Caco-2 (cell line): Measurements from ENCODE around the gene EDARADD. TPM values are rescaled to one million over a fixed set of nuclear protein-coding genes. Genes with fewer than 3 reads are reported as not detected.
A peak's percentile ranks its signal among the peaks of the same experiment; 100 is the strongest.

Experiments used
- BruUV-seq: library from RNA; stranded (reverse); fragments of 400-500 nt; replicated peaks from 2 replicates; lab custom pipeline; 2021; lab: Mats Ljungman, UMichigan
- CTCF ChIA-PET: fragments of 300-600 bp; sonication (Branson Sonifier 250); formaldehyde crosslinking; loops from one replicate; lab custom pipeline; 2022; ENCODE audit warnings: antibody characterized with exemption; lab: Charles Lee
- POLR2A ChIA-PET: fragments of 300-600 bp; sonication (Branson Sonifier 250); formaldehyde crosslinking; loops from one replicate; lab custom pipeline; 2022; ENCODE audit warnings: antibody characterized with exemption; lab: Charles Lee
- DNase-seq, 2 experiments: peaks; one replicate each; pipeline versions ENCODE4 v3.0.0 to v3.0.0-alpha.2; 2020 to 2022
- H3K27me3 ChIP-seq: replicated peaks from 2 replicates; pipeline ENCODE4 v1.6.0; 2011; ENCODE audit warnings: low read length; ENCODE audit not compliant: control insufficient read depth, insufficient read depth
- H3K36me3 ChIP-seq: 2 replicates; pipeline ENCODE4 v1.5.1; 2011; ENCODE audit warnings: low read length; ENCODE audit not compliant: control insufficient read depth, insufficient read depth
- H3K4me1 ChIP-seq: fragments of 250-450 bp; sonication (Bioruptor Pico); 2 replicates; pipeline ENCODE4 v1.5.1; 2020; ENCODE audit warnings: mild to moderate bottlenecking
- H3K4me3 ChIP-seq: 2 replicates; pipeline ENCODE4 v1.5.1; 2011; ENCODE audit warnings: low read depth, mild to moderate bottlenecking, control low read depth, low read length
- H3K9me3 ChIP-seq: fragments of 250-450 bp; sonication (Bioruptor Pico); 2 replicates; pipeline ENCODE4 v1.5.1; 2020; ENCODE audit warnings: mild to moderate bottlenecking, moderate library complexity
- H3K27ac Mint-ChIP-seq: one replicate; pipeline ENCODE4 v1.8.0; 2022; ENCODE audit warnings: mixed read lengths; ENCODE audit not compliant: unreplicated experiment
- H3K27me3 Mint-ChIP-seq: one replicate; pipeline ENCODE4 v1.8.0; 2022; ENCODE audit warnings: mixed read lengths; ENCODE audit not compliant: insufficient read depth, unreplicated experiment
- H3K36me3 Mint-ChIP-seq: one replicate; pipeline ENCODE4 v1.8.0; 2022; ENCODE audit warnings: mild to moderate bottlenecking, mixed read lengths; ENCODE audit not compliant: insufficient read depth, unreplicated experiment
- H3K4me1 Mint-ChIP-seq: one replicate; pipeline ENCODE4 v1.8.0; 2022; ENCODE audit warnings: low read depth, mixed read lengths; ENCODE audit not compliant: unreplicated experiment
- H3K4me3 Mint-ChIP-seq: one replicate; pipeline ENCODE4 v1.8.0; 2022; ENCODE audit warnings: mild to moderate bottlenecking, moderate library complexity, mixed read lengths; ENCODE audit not compliant: unreplicated experiment
- H3K9me3 Mint-ChIP-seq: one replicate; pipeline ENCODE4 v1.8.0; 2022; ENCODE audit warnings: mixed read lengths; ENCODE audit not compliant: unreplicated experiment
- intact Hi-C: fragments of 100-400 bp; cut with micrococcal nuclease; formaldehyde crosslinking; loops from one replicate; pipeline ENCODE4 v1.10.0; 2022; ENCODE audit not compliant: unreplicated experiment
- total RNA-seq: library from RNA; stranded (reverse); gene quantifications from 2 replicates; pipeline ENCODE4 v1.2.3, GENCODE V29; 2022
- TF ChIP-seq, protein P1 (sequence below), 2 experiments: fragments of 200-600 bp in 1 of 2; IDR thresholded peaks; 1 replicate in 1 of 2; 2 replicates in 1 of 2; pipeline versions ENCODE4 v1.5.1 to v1.8.0; 2011 to 2022; ENCODE audit warnings: antibody characterized with exemption in 1 of 2, control low read depth in 1 of 2, inconsistent platforms in 1 of 2, low read depth in 1 of 2, low read length in 1 of 2, mild to moderate bottlenecking in 1 of 2, moderate library complexity in 1 of 2; ENCODE audit not compliant: insufficient read depth in 1 of 2, severe bottlenecking in 1 of 2, unreplicated experiment in 1 of 2

Gene EDARADD
- total RNA-seq, 1 experiment from 2014 or later = 14.4 TPM

DNA sequence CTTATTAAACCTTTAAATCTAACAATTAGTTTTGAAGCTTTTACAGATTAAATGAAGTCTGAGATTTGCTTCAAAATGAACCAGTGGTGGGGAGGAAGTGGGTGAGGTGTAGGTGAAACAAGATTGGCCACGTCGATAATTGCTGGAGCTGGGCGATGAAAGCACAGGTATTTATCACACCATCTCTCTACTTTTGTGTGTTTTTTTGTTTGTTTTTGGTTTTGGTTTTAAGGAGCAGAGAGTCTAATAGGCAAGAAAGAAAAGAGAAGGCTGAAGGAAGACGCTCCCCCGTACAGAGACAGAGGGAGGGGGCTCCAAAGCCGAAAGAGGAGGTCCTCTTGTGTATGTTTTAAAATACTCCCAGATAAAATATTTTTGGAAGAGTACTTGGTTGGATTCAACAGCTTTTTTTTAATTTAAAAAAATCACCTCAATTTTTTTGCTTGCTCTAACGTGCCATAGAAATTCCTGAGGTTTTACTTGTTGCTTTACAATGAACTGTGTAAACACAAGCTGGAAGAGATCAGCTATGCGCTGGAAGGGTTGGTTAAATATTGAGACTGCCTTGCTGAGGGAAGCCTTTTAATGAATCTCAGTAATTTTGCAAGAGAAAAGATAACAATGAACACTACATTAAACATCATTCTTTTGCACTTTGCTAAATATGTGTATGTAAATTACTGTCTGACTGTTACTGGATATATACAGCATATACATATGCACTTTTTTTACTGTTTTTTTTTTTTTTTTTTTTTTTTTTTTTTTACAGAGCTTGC, 123.0 kb downstream of the EDARADD start:
- no TSS peak for BruUV-seq
- Mint-ChIP-seq H3K36me3 (no peaks in the 10 kb centered on the region), H3K9me3 (peaks cover 8% of the 10 kb centered on the region), H3K4me3 (peak overlapping the region; percentile 73), H3K27me3 (no peaks in the 10 kb centered on the region), H3K27ac (peak overlapping the region; percentile 79), H3K4me1 (peaks cover 57% of the 10 kb centered on the region)
- Histone ChIP-seq H3K9me3 (no peaks in the 10 kb centered on the region), H3K4me3 (0 out of 2 replicates have a peak overlapping the region, but pooled peaks have one; percentile 6), H3K36me3 (no peaks in the 10 kb centered on the region), H3K27me3 (no peaks in the 10 kb centered on the region), H3K4me1 (peaks cover 36% of the 10 kb centered on the region)
- DNase-seq = peak; percentile 64 to 66
- intact Hi-C loops = loop anchor here (1.0 kb wide), 2 partner anchors 14 to 23 kb away; no protein-coding TSS in a partner anchor
- TF ChIP-seq, protein P1, sequence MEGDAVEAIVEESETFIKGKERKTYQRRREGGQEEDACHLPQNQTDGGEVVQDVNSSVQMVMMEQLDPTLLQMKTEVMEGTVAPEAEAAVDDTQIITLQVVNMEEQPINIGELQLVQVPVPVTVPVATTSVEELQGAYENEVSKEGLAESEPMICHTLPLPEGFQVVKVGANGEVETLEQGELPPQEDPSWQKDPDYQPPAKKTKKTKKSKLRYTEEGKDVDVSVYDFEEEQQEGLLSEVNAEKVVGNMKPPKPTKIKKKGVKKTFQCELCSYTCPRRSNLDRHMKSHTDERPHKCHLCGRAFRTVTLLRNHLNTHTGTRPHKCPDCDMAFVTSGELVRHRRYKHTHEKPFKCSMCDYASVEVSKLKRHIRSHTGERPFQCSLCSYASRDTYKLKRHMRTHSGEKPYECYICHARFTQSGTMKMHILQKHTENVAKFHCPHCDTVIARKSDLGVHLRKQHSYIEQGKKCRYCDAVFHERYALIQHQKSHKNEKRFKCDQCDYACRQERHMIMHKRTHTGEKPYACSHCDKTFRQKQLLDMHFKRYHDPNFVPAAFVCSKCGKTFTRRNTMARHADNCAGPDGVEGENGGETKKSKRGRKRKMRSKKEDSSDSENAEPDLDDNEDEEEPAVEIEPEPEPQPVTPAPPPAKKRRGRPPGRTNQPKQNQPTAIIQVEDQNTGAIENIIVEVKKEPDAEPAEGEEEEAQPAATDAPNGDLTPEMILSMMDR (IDR thresholded peaks at IDR 0.05; ENCODE audit: insufficient read depth in 1 of 2, low read depth in 1 of 2, low read length in 1 of 2, severe bottlenecking in 1 of 2, unreplicated experiment in 1 of 2) = no peak
- ChIA-PET CTCF (interaction anchor here (0.6 to 1.2 kb wide), 4 partner anchors 14 to 67 kb away, joined by 3 to 5 read pairs (median 3); no protein-coding TSS in a partner anchor), POLR2A (interaction anchor here (0.5 to 3.0 kb wide), 5 partner anchors 10 to 1906 kb away, joined by 4 to 30 read pairs (median 6); no protein-coding TSS in a partner anchor)

DNA sequence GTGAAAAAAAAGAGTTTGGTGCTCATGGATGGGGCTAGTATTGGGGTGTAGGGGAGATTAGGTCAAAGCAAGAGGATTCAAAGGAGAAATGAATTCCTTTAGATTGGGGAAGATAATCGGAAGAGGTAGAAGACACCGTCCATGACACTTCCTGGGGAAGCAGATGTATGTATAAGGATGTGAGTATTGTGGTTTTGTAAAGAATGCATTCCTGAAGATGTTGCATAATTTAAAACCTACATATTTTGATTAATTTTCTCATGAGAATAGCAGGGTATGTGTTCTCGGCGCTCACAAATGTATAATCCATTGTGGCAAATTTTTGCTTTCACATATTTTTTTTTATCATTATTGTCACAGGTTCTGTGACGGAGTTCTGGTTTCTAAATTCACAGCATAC, 124.2 kb downstream of the EDARADD start:
- H3K4me3 ChIP-seq = no peak overlapping the region

DNA sequence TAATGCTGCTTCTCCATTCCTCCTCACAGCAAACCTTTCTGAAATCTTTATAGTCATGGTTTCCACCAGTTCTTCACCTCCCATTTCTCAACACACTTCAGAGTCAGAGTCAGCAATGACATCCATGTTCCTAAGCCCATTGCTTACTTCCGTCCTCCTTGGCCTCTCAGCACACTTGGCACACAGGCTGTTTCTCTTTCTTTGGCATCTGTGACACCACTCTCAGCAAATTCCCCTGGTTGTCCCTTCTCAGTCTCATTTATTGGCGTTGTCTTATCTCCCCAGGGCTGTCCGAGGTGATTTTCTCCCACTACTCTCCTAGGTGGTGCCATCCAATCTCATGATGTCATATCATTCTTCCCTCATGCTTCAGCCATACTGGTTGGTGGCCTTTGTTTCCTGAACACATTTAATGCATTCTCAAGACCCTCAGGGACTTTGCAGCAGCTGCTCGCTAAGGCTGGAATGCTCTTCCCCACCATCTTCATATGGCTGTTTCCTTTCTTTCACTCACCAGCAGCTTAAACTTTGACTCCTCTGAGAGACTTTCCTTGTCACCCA, 126.4 kb downstream of the EDARADD start:
- peaks cover 8% of the 10 kb centered on the region for H3K9me3 Mint-ChIP-seq
- no peak overlapping the region for H3K4me3 Mint-ChIP-seq
- peaks cover 44% of the 10 kb centered on the region for H3K4me1 Mint-ChIP-seq
- Histone ChIP-seq H3K4me3 (no peak overlapping the region), H3K36me3 (no peaks in the 10 kb centered on the region), H3K27me3 (no peaks in the 10 kb centered on the region), H3K9me3 (no peaks in the 10 kb centered on the region), H3K4me1 (peaks cover 31% of the 10 kb centered on the region)
- DNase-seq = no peak
- TF ChIP-seq, protein P1 (IDR thresholded peaks at IDR 0.05; ENCODE audit: insufficient read depth in 1 of 2, low read depth in 1 of 2, low read length in 1 of 2, severe bottlenecking in 1 of 2, unreplicated experiment in 1 of 2) = no peak
- CTCF ChIA-PET = no interaction called here
- BruUV-seq = no TSS peak
- peaks cover 6% of the 10 kb centered on the region for H3K36me3 Mint-ChIP-seq
- H3K27ac Mint-ChIP-seq = no peak overlapping the region
- H3K27me3 Mint-ChIP-seq = no peaks in the 10 kb centered on the region
- intact Hi-C loops = loop anchor here (5.0 kb wide), 1 partner anchor 123 kb away; no protein-coding TSS in a partner anchor
- POLR2A ChIA-PET = no interaction called here

More for the DNA sequence above, 124.2 kb downstream of the EDARADD start:
- Mint-ChIP-seq H3K9me3 (peaks cover 8% of the 10 kb centered on the region), H3K27ac (peak overlapping the region; percentile 79), H3K27me3 (no peaks in the 10 kb centered on the region), H3K4me1 (peaks cover 54% of the 10 kb centered on the region), H3K4me3 (peak overlapping the region; percentile 34), H3K36me3 (no peaks in the 10 kb centered on the region)
- intact Hi-C loops = no loop called here
- Histone ChIP-seq H3K36me3 (no peaks in the 10 kb centered on the region), H3K4me1 (peaks cover 44% of the 10 kb centered on the region), H3K9me3 (no peaks in the 10 kb centered on the region), H3K27me3 (no peaks in the 10 kb centered on the region)
- CTCF ChIA-PET = interaction anchor here (0.7 kb wide), 1 partner anchor 28 kb away, joined by 3 read pairs; no protein-coding TSS in a partner anchor
- TF ChIP-seq, protein P1 (IDR thresholded peaks at IDR 0.05; ENCODE audit: insufficient read depth in 1 of 2, low read depth in 1 of 2, low read length in 1 of 2, severe bottlenecking in 1 of 2, unreplicated experiment in 1 of 2) = no peak
- POLR2A ChIA-PET = interaction anchor here (0.5 kb wide), 1 partner anchor 27 kb away, joined by 3 read pairs; no protein-coding TSS in a partner anchor
- TSS peak; percentile 36 for BruUV-seq
- DNase-seq = no peak
